PC-3 (cell line): ENCODE data around the gene SLC6A11. TPM values are rescaled to one million over a fixed set of nuclear protein-coding genes. Genes with fewer than 3 reads are reported as not detected.

Experiments used
- ATAC-seq: fragments of 200-7000 bp; cut with Tn5 transposase; 2 replicates; pipeline ENCODE4 v1.9.1; 2020; ENCODE audit warnings: mild to moderate bottlenecking, moderate library complexity
- BruUV-seq: library from RNA; stranded (reverse); fragments of 400-500 nt; replicated peaks from 2 replicates; lab custom pipeline; 2021; lab: Mats Ljungman, UMichigan
- CTCF ChIA-PET: fragments of 300-600 bp; sonication (Branson Sonifier 250); formaldehyde crosslinking; loops from one replicate; lab custom pipeline; 2022; ENCODE audit warnings: antibody characterized with exemption; lab: Charles Lee
- POLR2A ChIA-PET: fragments of 300-600 bp; sonication (Branson Sonifier 250); formaldehyde crosslinking; loops from one replicate; lab custom pipeline; 2022; ENCODE audit warnings: antibody characterized with exemption; ENCODE audit not compliant: unreplicated experiment; lab: Charles Lee
- DNase-seq: peaks from one replicate; pipeline ENCODE4 v3.0.0-alpha.2; 2015
- H2AFZ ChIP-seq: fragments of 300-600 bp; sonication (generic); 2 replicates; pipeline ENCODE4 v1.6.0; 2016; ENCODE audit warnings: antibody characterized with exemption, low read length
- H3F3A ChIP-seq: fragments of 300-600 bp; sonication (generic); one replicate; pipeline ENCODE4 v1.6.0; 2017; ENCODE audit warnings: antibody characterized with exemption, low read length, control low read depth, mild to moderate bottlenecking; ENCODE audit not compliant: unreplicated experiment
- H3K27ac ChIP-seq: fragments of 300-600 bp; sonication (generic); 2 replicates; pipeline ENCODE4 v1.5.1; 2016; ENCODE audit warnings: mild to moderate bottlenecking, low read length
- H3K27me3 ChIP-seq: fragments of 300-600 bp; sonication (generic); 2 replicates; pipeline ENCODE4 v1.6.1; 2016; ENCODE audit warnings: low read length, mixed read lengths
- H3K36me3 ChIP-seq: fragments of 300-600 bp; sonication (generic); 2 replicates; pipeline ENCODE4 v1.6.1; 2016; ENCODE audit warnings: low read depth, mixed run types, low read length, mixed read lengths
- H3K4me1 ChIP-seq: fragments of 300-600 bp; sonication (generic); 2 replicates; pipeline ENCODE4 v1.5.1; 2016; ENCODE audit warnings: low read length; ENCODE audit not compliant: insufficient read depth
- H3K4me2 ChIP-seq: fragments of 300-600 bp; sonication (generic); 2 replicates; pipeline ENCODE4 v1.6.0; 2016; ENCODE audit warnings: low read length
- H3K4me3 ChIP-seq: fragments of 300-600 bp; sonication (generic); 2 replicates; pipeline ENCODE4 v1.5.1; 2016; ENCODE audit warnings: mild to moderate bottlenecking, low read length, mixed read lengths
- H3K79me2 ChIP-seq: fragments of 300-600 bp; sonication (generic); 2 replicates; pipeline ENCODE4 v1.6.1; 2017; ENCODE audit warnings: low read length, mixed read lengths
- H3K9ac ChIP-seq: fragments of 300-600 bp; sonication (generic); 2 replicates; pipeline ENCODE4 v1.6.0; 2016; ENCODE audit warnings: mild to moderate bottlenecking, low read length
- H3K9me2 ChIP-seq: fragments of 300-600 bp; sonication (generic); replicated peaks from 2 replicates; pipeline ENCODE4 v1.6.1; 2016; ENCODE audit warnings: mixed run types, low read length, mixed read lengths
- H3K9me3 ChIP-seq: fragments of 300-600 bp; sonication (generic); 2 replicates; pipeline ENCODE4 v1.6.1; 2016; ENCODE audit warnings: low read length, mixed read lengths
- H4K20me1 ChIP-seq: fragments of 300-600 bp; sonication (generic); 2 replicates; pipeline ENCODE4 v1.6.1; 2016; ENCODE audit warnings: low read length, mixed read lengths
- CTCF ChIP-seq: fragments of 300-600 bp; sonication (generic); conservative IDR thresholded peaks from 2 replicates; pipeline ENCODE4 v1.5.1; 2017; ENCODE audit warnings: antibody characterized with exemption, low read depth, mild to moderate bottlenecking, low read length
- EZH2 ChIP-seq: fragments of 300-600 bp; sonication (generic); IDR thresholded peaks from one replicate; pipeline ENCODE4 v1.6.1; 2017; ENCODE audit warnings: antibody characterized with exemption, mild to moderate bottlenecking, low read length; ENCODE audit not compliant: unreplicated experiment
- EZH2phosphoT487 ChIP-seq: fragments of 300-600 bp; sonication (generic); IDR thresholded peaks from 2 replicates; pipeline ENCODE4 v1.6.1; 2018; ENCODE audit warnings: mild to moderate bottlenecking, antibody characterized with exemption, low read length, borderline replicate concordance
- intact Hi-C: fragments of 100-400 bp; cut with micrococcal nuclease; formaldehyde crosslinking; loops from 2 replicates; pipeline ENCODE4 v1.9.0; 2023
- total RNA-seq: library from RNA; depleted of rRNA; stranded (reverse); fragments of >200 nt; gene quantifications from 2 replicates; pipeline ENCODE4 v1.2.3, GENCODE V29; 2014

The SLC6A11 gene
- total RNA-seq, 1 experiment from 2014 or later = 34.0 TPM

DNA sequence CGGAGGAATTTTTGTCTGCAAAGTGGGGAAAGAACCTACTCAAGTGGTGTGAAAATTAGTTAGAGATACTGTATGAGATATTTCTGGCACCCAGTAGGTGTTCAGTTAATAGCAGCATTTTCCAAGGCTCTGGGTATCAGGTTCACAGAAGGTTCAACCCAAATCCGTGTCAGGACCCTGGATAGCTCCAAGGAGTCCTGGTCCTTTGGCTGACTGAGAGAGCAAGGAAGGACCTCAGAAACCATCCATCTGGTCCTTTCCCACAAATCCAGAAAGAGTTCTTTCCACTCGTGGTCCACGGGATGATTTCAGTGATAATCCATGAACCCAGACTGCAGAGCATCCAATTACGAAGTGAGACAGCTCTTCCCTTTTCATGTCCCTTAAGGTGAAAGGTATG is 51.4 kb downstream of the SLC6A11 start:
- no peaks in the 10 kb centered on the region for H3K9me3 ChIP-seq
- no peak overlapping the region for H3K9ac ChIP-seq
- no peaks in the 10 kb centered on the region for H3K79me2 ChIP-seq
- no peaks in the 10 kb centered on the region for H3K9me2 ChIP-seq
- POLR2A ChIA-PET = no interaction called here
- intact Hi-C loops = no loop called here
- H3K4me1 ChIP-seq = no peaks in the 10 kb centered on the region
- TF ChIP-seq EZH2 = no peak
- TF ChIP-seq EZH2phosphoT487 = no peak
- no peak for TF ChIP-seq CTCF
- no peaks in the 10 kb centered on the region for H3F3A ChIP-seq
- CTCF ChIA-PET = no interaction called here
- no peaks in the 10 kb centered on the region for H3K27me3 ChIP-seq
- H2AFZ ChIP-seq = no peak overlapping the region
- DNase-seq = no peak
- H3K4me3 ChIP-seq = no peak overlapping the region
- H3K36me3 ChIP-seq = 0 out of 2 replicates have a peak, but pooled peaks cover 3% of the 10 kb centered on the region
- H3K27ac ChIP-seq = no peak overlapping the region
- no peak for ATAC-seq
- H4K20me1 ChIP-seq = 0 out of 2 replicates have a peak, but pooled peaks cover 7% of the 10 kb centered on the region
- no TSS peak for BruUV-seq
- no peak overlapping the region for H3K4me2 ChIP-seq

GRCh38 chr3:10869460-10869859 is 53.4 kb downstream of the SLC6A11 start:
- H3F3A ChIP-seq = no peaks in the 10 kb centered on the region
- ChIA-PET POLR2A (no interaction called here), CTCF (no interaction called here)
- ATAC-seq = no peak
- no peaks in the 10 kb centered on the region for H3K4me1 ChIP-seq
- no peak for DNase-seq
- no peaks in the 10 kb centered on the region for H3K36me3 ChIP-seq
- no peak overlapping the region for H3K9ac ChIP-seq
- TF ChIP-seq EZH2 (no peak), CTCF (no peak), EZH2phosphoT487 (no peak)
- no peak overlapping the region for H3K4me3 ChIP-seq
- H3K27ac ChIP-seq = no peak overlapping the region
- H4K20me1 ChIP-seq = 0 out of 2 replicates have a peak, but pooled peaks cover 7% of the 10 kb centered on the region
- no peaks in the 10 kb centered on the region for H3K9me2 ChIP-seq
- H3K27me3 ChIP-seq = no peaks in the 10 kb centered on the region
- no peaks in the 10 kb centered on the region for H3K79me2 ChIP-seq
- BruUV-seq = no TSS peak
- H3K4me2 ChIP-seq = no peak overlapping the region
- no peak overlapping the region for H2AFZ ChIP-seq
- intact Hi-C loops = no loop called here
- no peaks in the 10 kb centered on the region for H3K9me3 ChIP-seq

DNA sequence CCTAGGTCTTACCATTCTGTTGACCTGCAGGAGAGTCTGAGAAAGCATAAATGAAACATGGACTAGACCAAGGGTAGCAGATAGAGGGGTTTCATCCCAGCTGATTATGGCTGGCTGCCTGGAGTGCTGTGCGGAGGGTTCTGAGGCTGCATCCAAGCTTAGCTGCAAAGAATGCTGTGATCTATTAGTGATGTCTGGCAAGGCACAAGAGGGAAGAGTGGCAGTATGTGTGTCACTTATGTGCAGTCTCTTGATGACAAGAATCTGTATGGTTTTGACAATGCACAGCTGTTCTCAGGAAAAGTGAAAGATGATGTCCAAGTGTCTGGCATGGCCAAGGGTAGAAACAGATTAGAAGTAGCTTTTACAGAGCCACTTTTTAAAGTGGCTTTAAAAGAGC is 54.3 kb downstream of the SLC6A11 start:
- Histone ChIP-seq H3K9ac (no peak overlapping the region), H3K4me1 (no peaks in the 10 kb centered on the region), H3K79me2 (no peaks in the 10 kb centered on the region), H4K20me1 (0 out of 2 replicates have a peak, but pooled peaks cover 7% of the 10 kb centered on the region), H3K9me2 (no peaks in the 10 kb centered on the region), H3F3A (no peaks in the 10 kb centered on the region), H3K4me2 (no peak overlapping the region), H3K4me3 (no peak overlapping the region), H3K27ac (no peak overlapping the region), H3K27me3 (no peaks in the 10 kb centered on the region), H3K9me3 (no peaks in the 10 kb centered on the region), H2AFZ (no peak overlapping the region), H3K36me3 (no peaks in the 10 kb centered on the region; the same call in 1 of the 2 replicates)
- no peak for DNase-seq
- ChIA-PET CTCF (no interaction called here), POLR2A (no interaction called here)
- intact Hi-C loops = no loop called here
- TF ChIP-seq EZH2phosphoT487 (no peak), EZH2 (no peak), CTCF (no peak)
- ATAC-seq = no peak
- BruUV-seq = no TSS peak
